ENCODE data around the gene GRIK1. TPM values are rescaled to one million over a fixed set of nuclear protein-coding genes. Genes with fewer than 3 reads are reported as not detected.

The GRIK1 gene
- total RNA-seq, 1 experiment from 2014 or later: not detected

- Histone ChIP-seq H3K9me3 (ENCODE audit: insufficient read depth, low read depth) (no peaks in the 10 kb centered on the region), H3K4me3 (no peak overlapping the region), H3K36me3 (ENCODE audit: low read depth) (no peaks in the 10 kb centered on the region), H3K79me2 (ENCODE audit: low read depth) (no peaks in the 10 kb centered on the region), H3K27me3 (ENCODE audit: insufficient read depth, low read depth) (no peaks in the 10 kb centered on the region), H3K4me2 (no peak overlapping the region), H3K4me1 (replicated peaks; ENCODE audit: insufficient read depth) (no peaks in the 10 kb centered on the region), H2AFZ (no peak overlapping the region), H3K27ac (no peak overlapping the region), H3K9me2 (ENCODE audit: insufficient read depth) (no peaks in the 10 kb centered on the region; the same call in 1 of the 2 replicates), H3F3A (ENCODE audit: insufficient read depth, low read depth) (no peaks in the 10 kb centered on the region), H4K20me1 (ENCODE audit: insufficient read depth) (no peaks in the 10 kb centered on the region)
- no peak for DNase-seq
- no TSS peak for BruUV-seq (replicated peaks)
- TF ChIP-seq CTCF (conservative IDR thresholded peaks at IDR 0.05): no peak
- intact Hi-C loops (cut with micrococcal nuclease; ENCODE audit: unreplicated experiment): no loop called here
- ChIA-PET CTCF (no interaction called here), POLR2A (ENCODE audit: unreplicated experiment) (no interaction called here)
Measured at GRCh38 chr21:29582855-29583254, 356.9 kb downstream of the GRIK1 start.

- ChIA-PET CTCF (no interaction called here), POLR2A (ENCODE audit: unreplicated experiment) (no interaction called here)
- Histone ChIP-seq H3K4me2 (no peak overlapping the region), H3F3A (ENCODE audit: insufficient read depth, low read depth) (no peaks in the 10 kb centered on the region), H3K79me2 (ENCODE audit: low read depth) (no peaks in the 10 kb centered on the region), H4K20me1 (ENCODE audit: insufficient read depth) (no peaks in the 10 kb centered on the region), H2AFZ (no peak overlapping the region), H3K27ac (no peak overlapping the region), H3K4me1 (replicated peaks; ENCODE audit: insufficient read depth) (no peaks in the 10 kb centered on the region), H3K4me3 (no peak overlapping the region), H3K27me3 (ENCODE audit: insufficient read depth, low read depth) (no peaks in the 10 kb centered on the region), H3K36me3 (ENCODE audit: low read depth) (no peaks in the 10 kb centered on the region), H3K9me2 (ENCODE audit: insufficient read depth) (no peaks in the 10 kb centered on the region; the same call in 1 of the 2 replicates), H3K9me3 (ENCODE audit: insufficient read depth, low read depth) (no peaks in the 10 kb centered on the region)
- intact Hi-C loops (cut with micrococcal nuclease; ENCODE audit: unreplicated experiment): no loop called here
- no TSS peak for BruUV-seq (replicated peaks)
- no peak for TF ChIP-seq CTCF (conservative IDR thresholded peaks at IDR 0.05)
- no peak for TF ChIP-seq EZH2 (IDR thresholded peaks at IDR 0.05; ENCODE audit: low read depth)
- no peak for DNase-seq
Measured at GRCh38 chr21:29581393-29581792, 358.4 kb downstream of the GRIK1 start.

DNA sequence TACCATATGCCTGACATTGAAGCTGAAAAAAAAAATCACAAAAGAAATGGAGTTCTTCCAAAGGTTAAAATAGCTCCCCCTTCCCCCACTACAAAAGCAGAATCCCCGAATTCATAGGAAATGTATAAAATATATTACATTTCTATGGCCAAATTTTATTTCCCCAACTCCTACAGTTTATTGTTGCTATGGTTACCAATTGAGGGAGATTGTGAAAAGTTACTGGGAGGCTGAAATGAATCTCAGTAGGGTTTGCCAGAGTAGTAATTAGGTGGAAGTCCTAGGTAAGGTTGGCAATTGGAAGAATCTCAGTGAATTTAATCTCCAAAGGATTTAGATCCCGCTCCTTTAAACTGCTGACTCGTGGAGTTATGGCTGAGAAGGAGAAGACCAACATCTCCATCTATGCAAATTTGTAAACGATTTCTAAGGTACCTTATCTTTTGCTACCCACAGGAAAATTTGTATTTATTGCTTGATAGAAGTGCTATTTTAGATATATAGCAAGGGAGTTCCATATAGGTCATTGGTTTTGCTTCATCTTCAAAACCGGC, 359.0 kb downstream of the GRIK1 start:
- no peak overlapping the region for H3K27ac ChIP-seq
- H3K9me3 ChIP-seq (ENCODE audit: insufficient read depth, low read depth): no peaks in the 10 kb centered on the region
- no TSS peak for BruUV-seq (replicated peaks)
- DNase-seq: no peak
- H3K36me3 ChIP-seq (ENCODE audit: low read depth): no peaks in the 10 kb centered on the region
- H3K27me3 ChIP-seq (ENCODE audit: insufficient read depth, low read depth): no peaks in the 10 kb centered on the region
- no peak overlapping the region for H2AFZ ChIP-seq
- ChIA-PET POLR2A (ENCODE audit: unreplicated experiment) (no interaction called here), CTCF (no interaction called here)
- H3K4me1 ChIP-seq (replicated peaks; ENCODE audit: insufficient read depth): no peaks in the 10 kb centered on the region
- H3K4me3 ChIP-seq: no peak overlapping the region
- no peak overlapping the region for H3K4me2 ChIP-seq
- TF ChIP-seq CTCF (conservative IDR thresholded peaks at IDR 0.05): no peak
- TF ChIP-seq EZH2 (IDR thresholded peaks at IDR 0.05; ENCODE audit: low read depth): no peak
- H4K20me1 ChIP-seq (ENCODE audit: insufficient read depth): no peaks in the 10 kb centered on the region
- intact Hi-C loops (cut with micrococcal nuclease; ENCODE audit: unreplicated experiment): no loop called here
- H3F3A ChIP-seq (ENCODE audit: insufficient read depth, low read depth): no peaks in the 10 kb centered on the region
- H3K79me2 ChIP-seq (ENCODE audit: low read depth): no peaks in the 10 kb centered on the region
- H3K9me2 ChIP-seq (ENCODE audit: insufficient read depth): no peaks in the 10 kb centered on the region; the same call in 1 of the 2 replicates

All from PC-9 (cell line).